GM18517 (cell line): Measurements from ENCODE around the gene FHOD3.

ENCODE experiments used
- ATAC-seq: cut with Tn5 transposase; IDR thresholded peaks from one replicate; pipeline ENCODE4 v1.9.1; 2021; ENCODE audit warnings: mild to moderate bottlenecking, moderate library complexity; ENCODE audit not compliant: unreplicated experiment

Gene FHOD3

DNA sequence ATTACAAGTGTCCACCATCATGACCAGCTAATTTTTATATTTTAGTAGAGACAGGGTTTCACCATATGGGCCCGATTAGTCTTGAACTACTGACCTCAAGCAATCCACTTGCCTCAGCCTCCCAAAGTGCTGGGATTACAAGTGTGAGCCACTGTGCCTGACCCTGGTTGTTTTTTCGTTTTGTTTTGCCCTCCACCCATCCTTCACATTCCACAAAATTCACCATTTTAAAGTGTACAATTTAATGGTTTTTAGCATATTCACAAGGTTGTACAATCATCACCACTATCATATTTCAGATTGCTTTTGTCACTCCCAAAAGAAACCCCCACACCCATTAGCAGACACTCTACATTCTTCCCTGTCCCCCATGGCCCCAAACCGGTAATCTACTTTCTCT, 316.3 kb downstream of the FHOD3 start:
- ATAC-seq, result no peak

DNA sequence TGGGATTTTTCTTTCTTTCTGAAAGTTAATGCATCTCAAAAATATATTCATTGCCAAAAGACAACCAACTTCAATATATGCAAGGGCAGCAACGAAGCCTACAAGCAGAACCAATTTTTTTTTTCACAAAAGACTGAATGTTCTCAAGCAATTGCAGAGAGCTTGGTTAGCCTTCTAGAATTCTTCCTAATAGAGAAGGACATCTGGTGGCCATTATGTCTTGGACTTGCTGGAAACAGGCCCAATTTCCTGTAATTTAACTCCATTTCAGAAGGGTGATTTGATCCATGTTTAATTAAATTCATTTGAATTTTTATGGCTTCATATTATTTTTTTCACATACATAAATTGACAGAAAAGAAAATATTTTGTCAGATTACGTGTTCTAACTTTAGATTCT, 323.3 kb downstream of the FHOD3 start:
- ATAC-seq, result no peak

- no peak for ATAC-seq
Measured at GRCh38 chr18:36622610-36623009, 325.1 kb downstream of the FHOD3 start.

- no peak for ATAC-seq
Measured at GRCh38 chr18:36623091-36623490, 325.6 kb downstream of the FHOD3 start.

DNA sequence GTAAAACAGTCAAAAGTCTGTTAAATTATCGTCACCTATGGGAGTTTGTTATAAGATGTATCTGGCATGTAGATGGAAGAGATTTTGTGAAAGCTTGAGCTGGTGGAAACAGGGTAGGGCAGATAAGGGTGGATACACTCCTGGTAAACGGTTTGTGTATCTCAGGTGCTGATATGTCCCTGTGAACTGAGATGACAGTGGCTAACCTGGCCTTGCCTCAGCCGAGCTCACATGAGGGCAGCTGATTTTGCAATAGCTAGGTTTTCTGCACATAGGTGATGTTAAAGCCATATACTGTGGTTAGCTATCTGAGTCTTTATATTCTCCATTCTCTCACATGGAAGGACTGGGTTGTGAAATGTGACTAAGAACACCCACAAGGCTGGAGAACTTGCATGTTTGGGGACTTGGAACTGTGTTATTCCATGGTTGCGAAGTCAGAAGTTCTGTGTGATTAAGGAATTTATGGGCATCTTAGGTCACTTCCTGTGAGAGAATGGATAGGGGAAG, 326.2 kb downstream of the FHOD3 start:
- ATAC-seq, result no peak

GRCh38 chr18:36624451-36625167, 327.1 kb downstream of the FHOD3 start:
- no peak for ATAC-seq

DNA sequence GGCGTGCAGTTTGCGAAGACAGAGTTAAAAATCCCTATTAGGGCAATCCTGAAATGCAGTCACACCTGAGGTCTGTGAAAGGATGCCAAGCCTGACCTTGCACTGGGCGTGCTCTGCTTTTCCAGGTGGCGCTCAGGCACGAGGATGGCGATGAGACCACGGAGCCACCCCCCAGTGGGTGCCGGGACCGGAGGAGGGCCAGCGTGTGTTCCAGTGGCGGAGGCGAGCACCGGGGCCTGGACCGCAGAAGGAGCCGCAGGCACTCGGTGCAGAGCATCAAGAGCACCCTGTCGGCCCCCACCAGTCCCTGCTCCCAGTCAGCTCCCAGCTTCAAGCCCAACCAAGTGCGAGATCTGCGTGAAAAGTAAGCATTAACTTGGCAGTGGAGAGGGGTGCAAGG, 327.9 kb downstream of the FHOD3 start:
- no peak for ATAC-seq

DNA sequence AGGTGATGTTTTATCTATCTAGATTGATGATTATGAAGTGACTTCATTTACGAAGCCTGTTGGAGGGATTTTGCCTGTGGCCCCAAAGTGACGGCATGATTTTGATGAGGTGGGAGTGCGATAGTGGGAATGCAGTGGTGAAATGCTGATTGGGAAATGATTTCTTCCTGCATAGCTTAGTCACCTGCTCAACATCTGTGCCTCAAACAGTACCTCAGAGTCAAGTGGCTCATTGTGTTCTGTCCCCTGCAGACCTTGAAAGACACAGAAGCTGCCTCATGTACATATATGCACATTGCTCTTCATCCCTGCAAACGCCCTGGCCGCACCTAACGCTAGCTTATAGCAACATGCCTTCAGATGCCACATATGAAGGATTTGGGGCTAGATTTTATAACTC, 330.1 kb downstream of the FHOD3 start:
- ATAC-seq, result no peak

GRCh38 chr18:36628435-36629137, 331.1 kb downstream of the FHOD3 start:
- no peak for ATAC-seq

DNA sequence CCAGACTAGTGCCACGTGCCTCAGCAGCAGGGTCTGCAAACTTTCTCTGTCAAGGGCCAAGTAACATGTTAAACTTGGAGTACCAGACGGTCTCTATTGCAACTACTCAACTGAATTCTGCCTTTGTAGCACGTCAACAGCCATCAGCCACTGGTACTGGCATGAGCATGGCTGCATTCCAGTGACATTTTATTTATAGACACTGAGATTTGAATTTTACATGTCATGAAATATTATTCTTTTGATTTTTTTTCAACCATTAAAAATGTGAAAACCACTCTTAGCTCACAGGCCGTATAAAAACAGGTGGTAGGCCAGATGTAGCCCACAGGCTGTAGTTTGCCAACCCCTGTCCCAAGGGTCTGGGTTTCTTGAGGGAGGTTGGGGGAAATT, 331.6 kb downstream of the FHOD3 start:
- no peak for ATAC-seq

- no peak for ATAC-seq
Measured at GRCh38 chr18:36629836-36630235, 332.3 kb downstream of the FHOD3 start.

DNA sequence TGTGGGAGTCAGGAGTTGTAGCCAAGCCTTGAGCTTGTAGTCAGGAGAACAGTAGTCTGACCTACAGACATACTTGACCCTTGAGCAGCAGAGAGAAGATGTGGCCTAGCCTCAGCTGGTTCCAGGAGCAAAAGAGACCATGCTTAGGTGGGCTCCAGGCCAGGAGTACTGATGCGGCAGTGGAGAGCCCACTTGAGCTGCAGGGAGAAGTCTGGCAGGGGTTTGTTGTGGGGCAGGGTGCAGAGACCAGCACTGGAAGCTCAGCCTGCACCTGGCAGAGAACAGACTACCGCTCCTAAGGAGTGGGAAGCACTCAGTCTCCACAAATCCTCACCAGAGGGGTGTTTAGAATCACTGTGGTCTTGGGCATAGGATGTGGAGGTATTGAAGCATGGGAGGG, 333.4 kb downstream of the FHOD3 start:
- ATAC-seq, result no peak

DNA sequence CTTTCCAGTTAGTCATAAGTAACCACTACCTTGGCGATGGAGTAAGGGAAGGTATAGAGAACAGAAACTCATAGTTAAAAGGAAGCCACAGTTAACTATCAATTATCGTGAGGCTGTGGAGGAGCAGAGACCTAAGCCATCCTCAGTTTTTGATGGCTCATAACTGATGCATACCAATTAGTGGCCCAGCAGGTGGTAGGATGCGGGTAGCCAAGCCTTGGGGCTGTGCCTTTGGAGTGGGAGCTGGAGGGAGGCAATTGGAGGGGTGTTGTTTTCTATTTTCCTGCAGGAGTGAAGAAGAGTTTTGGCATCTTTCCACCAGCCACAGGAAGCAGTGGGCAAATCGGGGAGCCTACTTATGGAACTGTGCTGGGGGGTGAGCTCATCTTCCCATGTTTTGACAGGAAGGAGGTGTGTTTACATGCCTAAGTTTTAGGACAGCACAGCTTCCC, 336.5 kb downstream of the FHOD3 start:
- no peak for ATAC-seq

GRCh38 chr18:36634573-36635216, 337.2 kb downstream of the FHOD3 start:
- ATAC-seq, result no peak

DNA sequence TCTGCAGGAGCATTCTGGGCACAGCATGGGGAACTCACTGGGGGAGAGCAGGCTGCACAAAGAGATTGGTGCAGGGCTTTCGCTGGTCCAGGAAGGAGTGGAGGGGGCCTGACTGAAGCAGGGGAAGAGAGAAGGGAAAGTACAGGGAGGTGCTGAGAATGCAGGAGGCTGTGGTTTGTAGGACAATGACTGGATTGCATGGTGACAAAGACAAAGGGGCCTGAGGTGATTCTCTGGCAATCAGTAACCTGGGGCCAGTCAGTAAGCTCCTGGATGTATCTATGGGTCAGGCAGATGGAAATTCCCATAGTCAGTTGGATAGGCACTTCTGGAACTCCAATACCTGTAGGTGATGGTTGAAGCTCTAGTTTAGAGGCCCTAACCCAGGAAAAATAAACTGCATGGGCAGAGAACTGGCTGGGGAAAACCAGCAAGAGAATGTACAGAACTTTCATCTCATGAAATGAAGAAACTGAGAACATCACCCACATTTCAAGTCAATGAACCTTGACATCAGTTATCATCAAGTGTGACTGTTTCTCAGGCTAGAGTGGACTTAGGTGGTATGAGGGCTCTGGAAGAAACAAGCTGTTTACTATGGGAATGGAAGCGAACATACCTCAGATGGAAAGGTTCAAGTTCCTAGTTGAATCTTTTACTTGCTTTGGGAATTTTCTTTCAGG, 338.0 kb downstream of the FHOD3 start:
- ATAC-seq, result peak; percentile 36

DNA sequence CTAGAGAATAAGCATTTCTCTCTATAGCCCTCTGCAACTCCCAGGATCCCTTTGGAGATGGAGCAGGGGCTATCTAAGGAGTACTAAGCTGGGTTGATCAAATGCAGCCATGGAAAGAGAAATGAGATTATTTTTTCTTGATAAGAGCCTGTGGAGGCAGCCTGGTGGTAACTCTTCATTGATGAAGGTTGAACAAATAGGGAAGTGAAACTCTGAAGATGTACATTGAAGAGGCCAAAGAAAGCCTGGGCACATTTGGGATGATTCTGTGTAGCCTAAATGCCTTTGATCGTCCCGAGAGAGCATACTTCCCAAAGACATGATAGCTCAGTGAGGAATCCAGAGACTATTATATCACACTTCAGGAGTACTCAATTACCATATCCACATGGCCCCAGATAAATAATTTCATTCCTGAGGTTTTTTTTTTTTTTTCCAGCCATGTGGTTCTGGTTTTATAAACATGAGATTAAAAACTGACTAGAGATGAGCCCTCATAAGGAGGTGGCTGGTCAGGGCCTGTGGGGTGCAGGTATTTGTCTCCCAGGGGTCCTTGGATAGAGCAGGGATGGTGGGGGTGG, 338.8 kb downstream of the FHOD3 start:
- ATAC-seq, result no peak

- ATAC-seq, result peak; percentile 97
Measured at GRCh38 chr18:36638224-36638623, 340.7 kb downstream of the FHOD3 start.

- no peak for ATAC-seq
Measured at GRCh38 chr18:36640021-36640952, 342.8 kb downstream of the FHOD3 start.

DNA sequence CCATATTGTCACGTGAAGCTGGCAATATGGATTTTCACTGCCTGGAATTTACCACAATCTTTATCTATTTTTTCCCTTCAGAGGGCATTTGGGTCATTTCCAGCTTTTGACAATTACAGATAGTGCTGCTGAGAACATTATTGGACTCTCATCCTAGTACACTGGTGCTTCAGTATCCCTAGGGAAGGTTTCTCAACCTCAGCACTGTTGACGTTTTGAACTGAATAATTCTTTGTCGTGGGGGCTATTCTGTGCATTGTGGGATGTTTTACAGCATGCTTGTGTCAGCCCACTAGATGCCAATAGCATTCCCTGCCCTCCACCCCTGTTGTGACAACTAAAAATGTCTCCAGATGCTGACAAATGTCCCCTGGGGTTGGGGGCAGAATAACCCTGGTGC, 345.5 kb downstream of the FHOD3 start:
- ATAC-seq, result no peak

DNA sequence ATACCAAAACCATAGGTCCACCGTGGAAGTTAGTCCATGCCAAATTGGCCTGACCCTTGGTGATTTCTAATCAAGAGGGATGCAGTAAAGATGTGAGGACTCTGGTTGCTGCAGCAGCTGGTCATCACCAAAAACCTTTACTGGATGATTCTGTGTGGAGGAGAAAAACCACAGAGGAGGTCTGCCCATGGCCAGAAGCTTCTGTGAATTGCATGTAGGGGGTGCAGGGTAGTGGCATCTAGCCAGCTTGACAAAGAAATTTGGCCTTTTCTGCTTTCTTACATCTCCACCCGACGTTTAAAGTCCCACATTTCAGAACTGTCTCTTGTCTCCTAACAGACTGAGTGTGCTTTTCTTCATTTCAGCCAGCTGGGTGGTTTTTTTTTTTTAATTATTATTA, 351.3 kb downstream of the FHOD3 start:
- no peak for ATAC-seq
